ENCODE data around the gene INAFM2. TPM values are rescaled to one million over a fixed set of nuclear protein-coding genes. Genes with fewer than 3 reads are reported as not detected.
A peak's percentile ranks its signal among the peaks of the same experiment; 100 is the strongest.

Gene INAFM2
- total RNA-seq, 1 experiment from 2014 or later, result 25.4 TPM

- Histone ChIP-seq H3K4ac (ENCODE audit: low read depth, low read length) (no peak overlapping the region), H3K23me2 (ENCODE audit: insufficient read length, low read depth, low read length, poor library complexity, severe bottlenecking) (no peaks in the 10 kb centered on the region), H3K79me2 (ENCODE audit: insufficient read depth, low read length) (no peaks in the 10 kb centered on the region), H2BK20ac (ENCODE audit: low read depth, low read length, poor library complexity, severe bottlenecking) (no peak overlapping the region), H2BK120ac (ENCODE audit: low read depth, low read length, poor library complexity, severe bottlenecking) (no peak overlapping the region), H2AFZ (ENCODE audit: low read length) (no peak overlapping the region), H3K4me2 (ENCODE audit: insufficient read depth, insufficient read length, low read length) (no peak overlapping the region), H4K8ac (replicated peaks; ENCODE audit: insufficient read length, low read depth, low read length) (no peak overlapping the region), H4K20me1 (ENCODE audit: control insufficient read depth, insufficient read depth, insufficient read length) (no peaks in the 10 kb centered on the region), H3T11ph (ENCODE audit: low read length) (no peak overlapping the region), H2AK5ac (ENCODE audit: insufficient read length, low read length) (no peak overlapping the region), H3K9me3 (ENCODE audit: control insufficient read depth, low read depth, low read length) (no peaks in the 10 kb centered on the region), H2BK12ac (ENCODE audit: insufficient read length, low read depth, low read length) (no peak overlapping the region), H3K27me3 (ENCODE audit: insufficient read depth, low read length) (no peaks in the 10 kb centered on the region), H3K18ac (ENCODE audit: insufficient read length, low read depth, low read length) (no peak overlapping the region), H3K27ac (ENCODE audit: insufficient read length, low read depth, low read length) (no peak overlapping the region), H4K5ac (ENCODE audit: insufficient read length, low read depth, low read length) (no peak overlapping the region), H3K23ac (ENCODE audit: insufficient read length, low read depth, low read length) (no peak overlapping the region), H3K56ac (ENCODE audit: insufficient read length, low read depth, low read length) (no peak overlapping the region), H3K4me1 (ENCODE audit: insufficient read depth, low read length) (no peaks in the 10 kb centered on the region), H3K14ac (ENCODE audit: insufficient read depth, low read length) (no peak overlapping the region), H2BK15ac (ENCODE audit: low read depth, low read length) (no peak overlapping the region), H3K9ac (ENCODE audit: extremely low read depth, insufficient read length, low read length) (no peak overlapping the region), H2BK5ac (ENCODE audit: insufficient read length, low read length) (no peak overlapping the region), H3K79me1 (ENCODE audit: insufficient read depth, low read depth, low read length, poor library complexity, severe bottlenecking) (no peaks in the 10 kb centered on the region), H4K91ac (ENCODE audit: insufficient read length, low read depth, low read length) (no peak overlapping the region)
- no peak overlapping the region for H3K27ac Mint-ChIP-seq
- H3K4me3 Mint-ChIP-seq, result no peak overlapping the region
- TF ChIP-seq CTCF (conservative IDR thresholded peaks at IDR 0.05), result peak; percentile 25; the same call in 1 of the 3 replicates
- peaks cover 17 to 41% of the 10 kb centered on the region in 2 experiments for H3K4me1 Mint-ChIP-seq
- H3K9me3 Mint-ChIP-seq, result no peaks in the 10 kb centered on the region
- peaks cover 14% of the 10 kb centered on the region for H3K27me3 Mint-ChIP-seq (ENCODE audit: low read depth)
- WGBS (ENCODE audit: extremely low coverage, insufficient read length, low lambda C conversion rate), result no CpG with 5 or more reads among the region's 7 CpGs
- no peak for DNase-seq
- H3K36me3 Mint-ChIP-seq (ENCODE audit: insufficient read depth in 1 of 3, low read depth in 3 of 3), result no peaks in the 10 kb centered on the region
Observed at GRCh38 chr15:40339621-40339945, 16.1 kb downstream of the INAFM2 start.
